Activated T-cell treated with anti-CD3 and anti-CD28 coated beads for 48 hours (primary cell): ENCODE data around the gene DTNB.

ENCODE experiments used
- DNase-seq: peaks from one replicate; pipeline ENCODE4 v3.0.0-alpha.2; 2020; ENCODE audit warnings: low read depth

Gene DTNB

GRCh38 chr2:25369876-25370275 lies 303.5 kb downstream of the DTNB start:
- DNase-seq, result no peak

GRCh38 chr2:25369439-25369838 lies 303.9 kb downstream of the DTNB start:
- no peak for DNase-seq

- no peak for DNase-seq
Observed at GRCh38 chr2:25368660-25369059, 304.7 kb downstream of the DTNB start.

GRCh38 chr2:25367296-25367695 lies 306.1 kb downstream of the DTNB start:
- no peak for DNase-seq

- no peak for DNase-seq
Observed at GRCh38 chr2:25366629-25367028, 306.7 kb downstream of the DTNB start.

GRCh38 chr2:25365241-25365640 lies 308.1 kb downstream of the DTNB start:
- DNase-seq, result no peak

- DNase-seq, result no peak
Observed at GRCh38 chr2:25363733-25364132, 309.6 kb downstream of the DTNB start.

- peak; percentile 55 for DNase-seq
Observed at GRCh38 chr2:25362434-25363145, 310.8 kb downstream of the DTNB start.

GRCh38 chr2:25362049-25362433 lies 311.3 kb downstream of the DTNB start:
- peak; percentile 92 for DNase-seq

GRCh38 chr2:25361261-25362048 lies 311.9 kb downstream of the DTNB start:
- DNase-seq, result no peak

GRCh38 chr2:25358836-25359235 lies 314.5 kb downstream of the DTNB start:
- no peak for DNase-seq

- DNase-seq, result no peak
Observed at GRCh38 chr2:25358249-25358815, 315.0 kb downstream of the DTNB start.

GRCh38 chr2:25356088-25356487 lies 317.3 kb downstream of the DTNB start:
- DNase-seq, result no peak

GRCh38 chr2:25355270-25355669 lies 318.1 kb downstream of the DTNB start:
- no peak for DNase-seq

GRCh38 chr2:25354116-25354515 lies 319.3 kb downstream of the DTNB start:
- no peak for DNase-seq

GRCh38 chr2:25349397-25349796 lies 324.0 kb downstream of the DTNB start:
- no peak for DNase-seq

GRCh38 chr2:25347846-25348245 lies 325.5 kb downstream of the DTNB start:
- no peak for DNase-seq

GRCh38 chr2:25347205-25347815 lies 326.1 kb downstream of the DTNB start:
- peak; percentile 46 for DNase-seq

GRCh38 chr2:25343187-25343825 lies 330.1 kb downstream of the DTNB start:
- no peak for DNase-seq

GRCh38 chr2:25342372-25343186 lies 330.8 kb downstream of the DTNB start:
- DNase-seq, result peak; percentile 80

GRCh38 chr2:25341753-25342371 lies 331.5 kb downstream of the DTNB start, which contains the start of gene DNMT3A:
Gene DNMT3A, minus strand, starts transcription at chr2:25341925. Its CDS starts 27,941 bp downstream, at chr2:25313984.
- peak; percentile 59 for DNase-seq
